Tibial nerve (tissue), 4 donors: Measurements from ENCODE around the gene MAP4K4. TPM values are rescaled to one million over a fixed set of nuclear protein-coding genes. Genes with fewer than 3 reads are reported as not detected.

Experiments
- DNase-seq, 2 donors: peaks; one replicate each; pipeline ENCODE4 v3.0.0-alpha.2; 2019; ENCODE audit warnings: low spot score in 2 of 2
- H3K27ac ChIP-seq, 4 donors: fragments of 200-600 bp; sonication (generic) in 3 of 4; one replicate each; pipeline ENCODE4 v1.5.1; 2017 to 2019; ENCODE audit warnings: mild to moderate bottlenecking in 1 of 4
- H3K27me3 ChIP-seq, 2 donors: fragments of 200-600 bp; sonication (generic) in 1 of 2; one replicate each; pipeline versions ENCODE4 v1.5.1 to v1.6.0; 2017 to 2019
- H3K36me3 ChIP-seq, 3 donors: fragments of 200-600 bp; sonication (generic); one replicate each; pipeline ENCODE4 v1.5.1; 2018 to 2019
- H3K4me1 ChIP-seq, 4 donors: fragments of 200-600 bp; sonication (generic) in 3 of 4; one replicate each; pipeline ENCODE4 v1.5.1; 2017 to 2019
- H3K4me3 ChIP-seq, 4 donors: fragments of 200-600 bp; sonication (generic) in 3 of 4; one replicate each; pipeline ENCODE4 v1.5.1; 2017 to 2019; ENCODE audit warnings: mild to moderate bottlenecking in 1 of 4, moderate library complexity in 1 of 4
- H3K9me3 ChIP-seq, 4 donors: fragments of 200-600 bp; sonication (generic) in 3 of 4; one replicate each; pipeline ENCODE4 v1.5.1; 2017 to 2019
- CTCF ChIP-seq, 5 experiments: fragments of 200-600 bp in 3 of 5; fragments of 450-650 bp in 2 of 5; sonication (generic) in 3 of 5; IDR thresholded peaks; one replicate each; pipeline ENCODE4 v1.5.1; 2016 to 2019; ENCODE audit warnings: antibody characterized with exemption in 5 of 5, mild to moderate bottlenecking in 3 of 5, moderate library complexity in 2 of 5
- EP300 ChIP-seq, 2 donors: sonication (generic); formaldehyde crosslinking; IDR thresholded peaks; one replicate each; pipeline ENCODE4 v1.6.1; 2017; ENCODE audit warnings: antibody characterized with exemption in 2 of 2, mild to moderate bottlenecking in 1 of 2
- POLR2A ChIP-seq, 2 donors: fragments of 450-650 bp; IDR thresholded peaks; one replicate each; pipeline ENCODE4 v1.6.1; 2017; ENCODE audit warnings: antibody characterized with exemption in 2 of 2, mild to moderate bottlenecking in 2 of 2, moderate library complexity in 2 of 2
- WGBS, 2 donors: methylation state at CpG; one replicate each; pipeline ENCODE4 v1.1.5; 2018; 5-methylcytosine and 5-hydroxymethylcytosine counted together
- total RNA-seq, 4 donors: library from RNA; depleted of rRNA; stranded (reverse); fragments of >200 nt; gene quantifications; one replicate each; pipeline ENCODE4 v1.1.0, GENCODE V29; 2016

Gene MAP4K4
- total RNA-seq, 4 donors from 2014 or later, result 78.0 to 85.7 (median 84.4) TPM

GRCh38 chr2:101864426-101864825 lies 166.9 kb downstream of the MAP4K4 start:
- no peak overlapping the region for H3K27ac ChIP-seq
- H3K9me3 ChIP-seq, result no peaks in the 10 kb centered on the region
- no peak for TF ChIP-seq EP300 (IDR thresholded peaks at IDR 0.05)
- TF ChIP-seq CTCF (IDR thresholded peaks at IDR 0.05), result no peak
- no peak for TF ChIP-seq POLR2A (IDR thresholded peaks at IDR 0.05)
- H3K4me1 ChIP-seq, result peaks cover 0 to 3% (median 0%) of the 10 kb centered on the region in 4 donors
- no peaks in the 10 kb centered on the region for H3K27me3 ChIP-seq
- no peak overlapping the region for H3K4me3 ChIP-seq
- no peak for DNase-seq
- H3K36me3 ChIP-seq, result peaks cover 0 to 85% (median 19%) of the 10 kb centered on the region in 3 donors
- WGBS, 2 donors, result 69 to 72% methylated on average over 1 of the region's 1 CpG

- Histone ChIP-seq H3K36me3 (peaks cover 0 to 95% (median 21%) of the 10 kb centered on the region in 3 donors), H3K4me3 (no peak overlapping the region), H3K9me3 (no peaks in the 10 kb centered on the region), H3K27me3 (no peaks in the 10 kb centered on the region), H3K4me1 (no peaks in the 10 kb centered on the region), H3K27ac (no peak overlapping the region)
- WGBS, 2 donors, result 71 to 75% methylated on average over 5 of the region's 5 CpGs
- no peak for TF ChIP-seq CTCF (IDR thresholded peaks at IDR 0.05)
- no peak for TF ChIP-seq POLR2A (IDR thresholded peaks at IDR 0.05)
- no peak for TF ChIP-seq EP300 (IDR thresholded peaks at IDR 0.05)
- no peak for DNase-seq
Measured at GRCh38 chr2:101868525-101868924, 171.0 kb downstream of the MAP4K4 start.

- WGBS, 2 donors, result 90 to 93% methylated on average over 15 of the region's 15 CpGs
Measured at GRCh38 chr2:101869527-101869926, 172.0 kb downstream of the MAP4K4 start.

GRCh38 chr2:101870444-101870843 lies 172.9 kb downstream of the MAP4K4 start:
- TF ChIP-seq POLR2A (IDR thresholded peaks at IDR 0.05) (no peak), EP300 (IDR thresholded peaks at IDR 0.05) (no peak), CTCF (IDR thresholded peaks at IDR 0.05) (no peak)
- WGBS, 2 donors, result 95 to 96% methylated on average over 7 to 11 of the region's 11 CpGs

More at GRCh38 chr2:101869527-101869926, 172.0 kb downstream of the MAP4K4 start:
- Histone ChIP-seq H3K9me3 (no peaks in the 10 kb centered on the region), H3K4me3 (no peak overlapping the region), H3K4me1 (no peaks in the 10 kb centered on the region), H3K36me3 (peaks cover 0 to 96% (median 18%) of the 10 kb centered on the region in 3 donors), H3K27me3 (no peaks in the 10 kb centered on the region), H3K27ac (no peak overlapping the region)
- TF ChIP-seq CTCF (IDR thresholded peaks at IDR 0.05) (no peak), EP300 (IDR thresholded peaks at IDR 0.05) (no peak), POLR2A (IDR thresholded peaks at IDR 0.05) (no peak)
- no peak for DNase-seq

GRCh38 chr2:101871480-101871879 lies 174.0 kb downstream of the MAP4K4 start:
- Histone ChIP-seq H3K27me3 (no peaks in the 10 kb centered on the region), H3K9me3 (no peaks in the 10 kb centered on the region), H3K36me3 (peaks cover 0 to 96% (median 11%) of the 10 kb centered on the region in 3 donors), H3K4me1 (no peaks in the 10 kb centered on the region), H3K4me3 (no peak overlapping the region), H3K27ac (no peak overlapping the region)
- TF ChIP-seq CTCF (IDR thresholded peaks at IDR 0.05) (no peak), EP300 (IDR thresholded peaks at IDR 0.05) (no peak), POLR2A (IDR thresholded peaks at IDR 0.05) (no peak)
- DNase-seq, result no peak
- WGBS, 2 donors, result 76 to 83% methylated on average over 5 of the region's 5 CpGs

More at GRCh38 chr2:101870444-101870843, 172.9 kb downstream of the MAP4K4 start:
- H3K27me3 ChIP-seq, result no peaks in the 10 kb centered on the region
- no peak overlapping the region for H3K4me3 ChIP-seq
- no peak overlapping the region for H3K27ac ChIP-seq
- H3K36me3 ChIP-seq, result peaks cover 0 to 96% (median 18%) of the 10 kb centered on the region in 3 donors
- H3K9me3 ChIP-seq, result no peaks in the 10 kb centered on the region
- no peaks in the 10 kb centered on the region for H3K4me1 ChIP-seq
- no peak for DNase-seq
